SJSA1 (cell line): ENCODE measurements around the gene TAF1B. TPM values are rescaled to one million over a fixed set of nuclear protein-coding genes. Genes with fewer than 3 reads are reported as not detected.
"Not testable (repeated sequence)": the region's sequence is repeated elsewhere in the genome, so short reads cannot be mapped to it uniquely, and the experiment has no call there.

Experiments
- DNase-seq, 2 experiments: peaks; one replicate each; pipeline ENCODE4 v3.0.0-alpha.2; 2015 to 2020; ENCODE audit warnings: low spot score in 2 of 2, low read depth in 1 of 2
- H3K27ac ChIP-seq: fragments of 250-450 bp; sonication (Bioruptor Pico); 2 replicates; pipeline ENCODE4 v1.5.1; 2020; ENCODE audit warnings: mild to moderate bottlenecking, moderate library complexity
- H3K27me3 ChIP-seq: fragments of 250-450 bp; sonication (Bioruptor Pico); replicated peaks from 2 replicates; pipeline ENCODE4 v1.5.1; 2020; ENCODE audit warnings: mild to moderate bottlenecking, moderate library complexity
- H3K36me3 ChIP-seq: fragments of 250-450 bp; sonication (Bioruptor Pico); 2 replicates; pipeline ENCODE4 v1.5.1; 2020; ENCODE audit warnings: mild to moderate bottlenecking
- H3K4me1 ChIP-seq: fragments of 250-450 bp; sonication (Bioruptor Pico); replicated peaks from 2 replicates; pipeline ENCODE4 v1.6.1; 2021; ENCODE audit warnings: mild to moderate bottlenecking
- H3K4me3 ChIP-seq: fragments of 250-450 bp; sonication (Bioruptor Pico); 2 replicates; pipeline ENCODE4 v1.5.1; 2020; ENCODE audit warnings: mild to moderate bottlenecking
- H3K9me3 ChIP-seq: fragments of 250-450 bp; sonication (Bioruptor Pico); replicated peaks from 2 replicates; pipeline ENCODE4 v1.5.1; 2020; ENCODE audit warnings: mild to moderate bottlenecking
- total RNA-seq: library from RNA; depleted of rRNA; stranded (reverse); fragments of >200 nt; shearing (Covaris generic); gene quantifications from 2 replicates; pipeline ENCODE4 v1.2.3, GENCODE V29; 2014

TAF1B gene
- total RNA-seq, 1 experiment from 2014 or later, result 35.6 TPM

GRCh38 chr2:9895669-9896590 is 52.7 kb downstream of the TAF1B start:
- DNase-seq, result no peak
- Histone ChIP-seq H3K9me3 (no peaks in the 10 kb centered on the region), H3K4me1 (peaks cover 26% of the 10 kb centered on the region), H3K36me3 (peaks cover 14% of the 10 kb centered on the region), H3K27me3 (no peaks in the 10 kb centered on the region), H3K27ac (0 out of 2 replicates have a peak overlapping the region, but pooled peaks have one; percentile 0), H3K4me3 (no peak overlapping the region)

GRCh38 chr2:9897331-9897737 is 54.1 kb downstream of the TAF1B start:
- DNase-seq, result peak; percentile 84 to 89
- peaks cover 8% of the 10 kb centered on the region for H3K36me3 ChIP-seq
- H3K27me3 ChIP-seq, result no peaks in the 10 kb centered on the region
- H3K9me3 ChIP-seq, result no peaks in the 10 kb centered on the region
- H3K27ac ChIP-seq, result 0 out of 2 replicates have a peak overlapping the region, but pooled peaks have one; percentile 0
- peaks cover 26% of the 10 kb centered on the region for H3K4me1 ChIP-seq
- no peak overlapping the region for H3K4me3 ChIP-seq

- Histone ChIP-seq H3K4me3 (no peak overlapping the region), H3K27me3 (no peaks in the 10 kb centered on the region), H3K27ac (0 out of 2 replicates have a peak overlapping the region, but pooled peaks have one; percentile 0), H3K9me3 (no peaks in the 10 kb centered on the region), H3K4me1 (peaks cover 26% of the 10 kb centered on the region), H3K36me3 (peaks cover 4% of the 10 kb centered on the region)
- no peak for DNase-seq
Measured at GRCh38 chr2:9897846-9898245, 54.6 kb downstream of the TAF1B start.

- Histone ChIP-seq H3K4me1 (no peaks in the 10 kb centered on the region), H3K27ac (no peak overlapping the region), H3K36me3 (peaks cover 20% of the 10 kb centered on the region), H3K4me3 (no peak overlapping the region), H3K27me3 (no peaks in the 10 kb centered on the region), H3K9me3 (no peaks in the 10 kb centered on the region)
- DNase-seq, result no peak
Measured at GRCh38 chr2:9905413-9905812, 62.1 kb downstream of the TAF1B start.

GRCh38 chr2:9907402-9907801 is 64.1 kb downstream of the TAF1B start:
- no peak overlapping the region for H3K27ac ChIP-seq
- no peaks in the 10 kb centered on the region for H3K27me3 ChIP-seq
- DNase-seq, result no peak
- H3K4me1 ChIP-seq, result no peaks in the 10 kb centered on the region
- H3K4me3 ChIP-seq, result no peak overlapping the region
- H3K36me3 ChIP-seq, result peaks cover 36% of the 10 kb centered on the region
- H3K9me3 ChIP-seq, result no peaks in the 10 kb centered on the region

- no peak for DNase-seq
- Histone ChIP-seq H3K4me3 (no peak overlapping the region), H3K27ac (no peak overlapping the region), H3K27me3 (no peaks in the 10 kb centered on the region), H3K9me3 (no peaks in the 10 kb centered on the region), H3K4me1 (no peaks in the 10 kb centered on the region), H3K36me3 (peaks cover 47% of the 10 kb centered on the region)
Measured at GRCh38 chr2:9908639-9909038, 65.4 kb downstream of the TAF1B start.

- Histone ChIP-seq H3K36me3 (peaks cover 49% of the 10 kb centered on the region), H3K27me3 (no peaks in the 10 kb centered on the region), H3K4me1 (no peaks in the 10 kb centered on the region), H3K9me3 (no peaks in the 10 kb centered on the region), H3K4me3 (no peak overlapping the region), H3K27ac (no peak overlapping the region)
- no peak for DNase-seq
Measured at GRCh38 chr2:9909106-9909505, 65.8 kb downstream of the TAF1B start.

GRCh38 chr2:9910699-9911098 is 67.4 kb downstream of the TAF1B start:
- Histone ChIP-seq H3K27me3 (no peaks in the 10 kb centered on the region), H3K9me3 (no peaks in the 10 kb centered on the region), H3K36me3 (peaks cover 45% of the 10 kb centered on the region), H3K4me3 (no peak overlapping the region), H3K4me1 (peaks cover 5% of the 10 kb centered on the region), H3K27ac (no peak overlapping the region)
- DNase-seq, result no peak

- peaks cover 52% of the 10 kb centered on the region for H3K36me3 ChIP-seq
- DNase-seq, result no peak
- no peaks in the 10 kb centered on the region for H3K27me3 ChIP-seq
- no peaks in the 10 kb centered on the region for H3K9me3 ChIP-seq
- H3K4me3 ChIP-seq, result no peak overlapping the region
- peaks cover 5% of the 10 kb centered on the region for H3K4me1 ChIP-seq
- no peak overlapping the region for H3K27ac ChIP-seq
Measured at GRCh38 chr2:9912468-9912867, 69.2 kb downstream of the TAF1B start.

GRCh38 chr2:9914384-9915065 is 71.3 kb downstream of the TAF1B start:
- Histone ChIP-seq H3K4me1 (peaks cover 5% of the 10 kb centered on the region), H3K9me3 (no peaks in the 10 kb centered on the region), H3K27me3 (no peaks in the 10 kb centered on the region), H3K4me3 (no peak overlapping the region), H3K36me3 (peaks cover 55% of the 10 kb centered on the region), H3K27ac (no peak overlapping the region)
- DNase-seq, result peak; percentile 54 to 73

GRCh38 chr2:9918275-9918674 is 75.0 kb downstream of the TAF1B start:
- Histone ChIP-seq H3K4me3 (no peak overlapping the region), H3K27me3 (no peaks in the 10 kb centered on the region), H3K9me3 (no peaks in the 10 kb centered on the region), H3K36me3 (peaks cover 30% of the 10 kb centered on the region), H3K27ac (no peak overlapping the region), H3K4me1 (peaks cover 5% of the 10 kb centered on the region)
- no peak for DNase-seq

GRCh38 chr2:9919512-9919911 is 76.2 kb downstream of the TAF1B start:
- no peak overlapping the region for H3K27ac ChIP-seq
- peaks cover 19% of the 10 kb centered on the region for H3K36me3 ChIP-seq
- H3K4me1 ChIP-seq, result peaks cover 2% of the 10 kb centered on the region
- no peaks in the 10 kb centered on the region for H3K9me3 ChIP-seq
- DNase-seq, result no peak
- no peak overlapping the region for H3K4me3 ChIP-seq
- no peaks in the 10 kb centered on the region for H3K27me3 ChIP-seq

GRCh38 chr2:9927020-9927419 is 83.7 kb downstream of the TAF1B start:
- DNase-seq, H3K27me3 ChIP-seq, H3K27ac ChIP-seq, H3K36me3 ChIP-seq, H3K4me3 ChIP-seq, H3K4me1 ChIP-seq, H3K9me3 ChIP-seq: not testable (repeated sequence)

GRCh38 chr2:9937258-9937657 is 94.0 kb downstream of the TAF1B start:
- Histone ChIP-seq H3K4me3 (no peak overlapping the region), H3K36me3 (peaks cover 12% of the 10 kb centered on the region), H3K9me3 (no peaks in the 10 kb centered on the region), H3K4me1 (peaks cover 14% of the 10 kb centered on the region), H3K27ac (no peak overlapping the region), H3K27me3 (no peaks in the 10 kb centered on the region)
- no peak for DNase-seq
